Nephron (organoid): Measurements from ENCODE around the gene PPP6R1.

Source experiments
- H3K27ac Mint-ChIP-seq, 3 experiments: 2 replicates each; pipeline ENCODE4 v1.8.0; 2020; ENCODE audit warnings: mixed read lengths in 3 of 3, mild to moderate bottlenecking in 2 of 3, moderate library complexity in 1 of 3
- H3K27me3 Mint-ChIP-seq: 2 replicates; pipeline ENCODE4 v1.8.0; 2021; ENCODE audit warnings: low read depth, mild to moderate bottlenecking, moderate library complexity, mixed read lengths
- H3K36me3 Mint-ChIP-seq: 2 replicates; pipeline ENCODE4 v1.8.0; 2020; ENCODE audit warnings: low read depth, mixed read lengths
- H3K4me1 Mint-ChIP-seq: 2 replicates; pipeline ENCODE4 v1.8.0; 2020; ENCODE audit warnings: mixed read lengths
- H3K4me3 Mint-ChIP-seq, 3 experiments: 2 replicates each; pipeline ENCODE4 v1.8.0; 2020; ENCODE audit warnings: mild to moderate bottlenecking in 3 of 3, mixed read lengths in 3 of 3, moderate library complexity in 2 of 3
- H3K9me3 Mint-ChIP-seq: 2 replicates; pipeline ENCODE4 v1.8.0; 2020; ENCODE audit warnings: mixed read lengths
- TF ChIP-seq, protein P1 (sequence below), 3 experiments: fragments of 200-600 bp; sonication (generic); IDR thresholded peaks; one replicate each; pipeline ENCODE4 v1.5.0; 2021; ENCODE audit warnings: antibody characterized with exemption in 3 of 3; ENCODE audit not compliant: unreplicated experiment in 3 of 3

Gene PPP6R1

DNA sequence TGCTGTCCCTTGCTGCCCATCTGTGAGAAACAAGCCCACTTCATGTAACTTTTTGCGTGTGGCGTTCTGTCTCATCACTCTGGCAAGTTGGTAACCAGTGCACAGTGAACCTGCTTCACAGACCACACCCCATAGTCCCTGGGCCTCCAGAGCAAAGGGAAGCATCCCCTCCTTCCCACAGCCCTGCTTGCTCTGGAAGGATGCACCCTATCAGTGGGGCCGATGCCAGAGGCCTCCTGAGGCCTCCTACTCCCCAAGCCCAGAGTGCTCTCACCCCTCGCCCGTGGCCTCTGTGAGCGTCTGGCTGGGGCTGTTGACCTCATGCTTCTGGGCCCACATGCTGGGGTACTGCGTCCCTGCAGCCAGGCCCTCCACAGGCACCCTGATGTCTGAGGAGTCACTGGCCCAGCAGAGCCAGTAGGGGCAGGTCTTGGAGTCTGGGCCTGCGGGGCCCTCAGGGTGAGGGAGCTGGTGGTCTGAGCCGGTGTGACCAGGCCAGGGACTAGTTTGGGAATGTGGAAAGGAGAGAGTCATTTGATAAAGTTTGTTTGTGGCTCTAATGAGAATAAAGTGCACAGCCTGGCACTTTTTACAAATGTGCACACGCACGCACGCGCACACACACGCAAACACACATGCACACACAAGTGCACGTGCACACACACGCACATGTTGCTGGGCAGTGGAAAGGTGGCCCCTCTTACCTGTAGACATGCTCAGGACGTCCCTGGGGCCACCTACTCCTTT lies 35.4 kb downstream of the PPP6R1 start:
- no peaks in the 10 kb centered on the region for H3K9me3 Mint-ChIP-seq
- no peak overlapping the region for H3K4me3 Mint-ChIP-seq
- H3K4me1 Mint-ChIP-seq: no peaks in the 10 kb centered on the region
- no peaks in the 10 kb centered on the region for H3K27me3 Mint-ChIP-seq
- TF ChIP-seq, protein P1, sequence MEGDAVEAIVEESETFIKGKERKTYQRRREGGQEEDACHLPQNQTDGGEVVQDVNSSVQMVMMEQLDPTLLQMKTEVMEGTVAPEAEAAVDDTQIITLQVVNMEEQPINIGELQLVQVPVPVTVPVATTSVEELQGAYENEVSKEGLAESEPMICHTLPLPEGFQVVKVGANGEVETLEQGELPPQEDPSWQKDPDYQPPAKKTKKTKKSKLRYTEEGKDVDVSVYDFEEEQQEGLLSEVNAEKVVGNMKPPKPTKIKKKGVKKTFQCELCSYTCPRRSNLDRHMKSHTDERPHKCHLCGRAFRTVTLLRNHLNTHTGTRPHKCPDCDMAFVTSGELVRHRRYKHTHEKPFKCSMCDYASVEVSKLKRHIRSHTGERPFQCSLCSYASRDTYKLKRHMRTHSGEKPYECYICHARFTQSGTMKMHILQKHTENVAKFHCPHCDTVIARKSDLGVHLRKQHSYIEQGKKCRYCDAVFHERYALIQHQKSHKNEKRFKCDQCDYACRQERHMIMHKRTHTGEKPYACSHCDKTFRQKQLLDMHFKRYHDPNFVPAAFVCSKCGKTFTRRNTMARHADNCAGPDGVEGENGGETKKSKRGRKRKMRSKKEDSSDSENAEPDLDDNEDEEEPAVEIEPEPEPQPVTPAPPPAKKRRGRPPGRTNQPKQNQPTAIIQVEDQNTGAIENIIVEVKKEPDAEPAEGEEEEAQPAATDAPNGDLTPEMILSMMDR (IDR thresholded peaks at IDR 0.05; ENCODE audit: unreplicated experiment in 3 of 3): no peak
- H3K36me3 Mint-ChIP-seq: peaks cover 9% of the 10 kb centered on the region
- H3K27ac Mint-ChIP-seq: no peak overlapping the region

DNA sequence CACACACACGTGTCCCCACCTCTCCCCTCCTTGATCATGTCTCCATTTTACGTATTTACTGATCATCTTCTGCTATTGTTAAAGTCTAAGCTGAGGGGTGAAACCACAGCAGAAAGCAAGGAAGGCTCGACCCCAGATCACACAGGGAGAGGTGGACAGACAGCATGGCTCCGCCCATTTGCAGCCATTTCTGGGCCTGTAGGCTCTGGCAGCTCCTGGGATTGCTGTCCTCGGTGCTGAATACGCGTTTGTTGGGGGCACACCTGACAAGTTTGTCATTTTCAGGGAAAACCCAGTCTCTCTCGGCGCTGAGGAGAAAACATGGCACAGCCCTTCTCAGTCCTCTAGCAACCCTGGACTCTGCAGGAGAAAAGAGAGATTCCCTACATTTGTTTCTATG lies 38.3 kb downstream of the PPP6R1 start:
- Mint-ChIP-seq H3K4me3 (no peak overlapping the region), H3K4me1 (peaks cover 10% of the 10 kb centered on the region), H3K9me3 (peaks cover 7% of the 10 kb centered on the region), H3K27me3 (peaks cover 9% of the 10 kb centered on the region), H3K27ac (no peak overlapping the region), H3K36me3 (peaks cover 3% of the 10 kb centered on the region)
- TF ChIP-seq, protein P1 (IDR thresholded peaks at IDR 0.05; ENCODE audit: unreplicated experiment in 3 of 3): no peak

DNA sequence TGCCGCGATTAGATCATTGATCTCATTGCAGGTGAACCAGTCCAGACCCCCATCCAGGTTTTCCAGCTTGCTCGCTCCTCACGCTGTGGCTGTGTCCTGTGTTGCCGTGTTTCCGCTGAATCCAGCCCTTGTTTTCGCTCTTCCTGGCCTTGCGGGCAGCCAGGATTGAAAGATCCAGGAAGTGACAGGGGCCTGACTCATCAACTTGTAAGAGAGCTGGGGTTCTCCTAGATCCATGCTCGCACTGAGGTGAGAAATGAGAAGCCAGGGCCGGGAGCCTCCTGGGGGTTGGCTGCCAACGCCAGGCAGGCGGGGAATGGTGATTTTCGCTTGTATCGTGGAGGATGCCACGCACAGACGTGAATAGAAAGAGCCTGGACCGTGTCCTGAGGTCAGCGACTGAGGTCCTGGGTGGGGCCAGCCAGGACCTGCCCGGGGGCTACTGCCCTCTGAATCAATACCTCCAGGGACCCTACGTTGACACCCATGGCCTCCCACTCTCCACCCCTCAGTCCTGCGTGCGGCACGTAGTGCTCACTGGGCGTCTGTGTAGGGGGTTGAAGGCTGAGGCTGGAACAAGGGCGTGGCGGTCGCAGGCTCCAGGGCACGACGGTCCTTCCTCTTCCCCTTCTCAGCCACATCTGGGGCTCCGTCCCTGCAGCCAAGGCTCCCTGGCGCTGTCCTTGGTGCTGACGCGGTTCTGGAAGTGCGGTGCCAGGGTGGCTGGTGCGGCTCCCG lies 42.2 kb downstream of the PPP6R1 start:
- H3K27me3 Mint-ChIP-seq: peaks cover 9% of the 10 kb centered on the region
- H3K36me3 Mint-ChIP-seq: peaks cover 3% of the 10 kb centered on the region
- TF ChIP-seq, protein P1 (IDR thresholded peaks at IDR 0.05; ENCODE audit: unreplicated experiment in 3 of 3): no peak
- peaks cover 10% of the 10 kb centered on the region for H3K4me1 Mint-ChIP-seq
- peak overlapping the region in 1 of 3 experiments; percentile 54 for H3K27ac Mint-ChIP-seq
- peaks cover 13% of the 10 kb centered on the region for H3K9me3 Mint-ChIP-seq
- peak overlapping the region; percentile 80 to 81 (median 81) for H3K4me3 Mint-ChIP-seq

DNA sequence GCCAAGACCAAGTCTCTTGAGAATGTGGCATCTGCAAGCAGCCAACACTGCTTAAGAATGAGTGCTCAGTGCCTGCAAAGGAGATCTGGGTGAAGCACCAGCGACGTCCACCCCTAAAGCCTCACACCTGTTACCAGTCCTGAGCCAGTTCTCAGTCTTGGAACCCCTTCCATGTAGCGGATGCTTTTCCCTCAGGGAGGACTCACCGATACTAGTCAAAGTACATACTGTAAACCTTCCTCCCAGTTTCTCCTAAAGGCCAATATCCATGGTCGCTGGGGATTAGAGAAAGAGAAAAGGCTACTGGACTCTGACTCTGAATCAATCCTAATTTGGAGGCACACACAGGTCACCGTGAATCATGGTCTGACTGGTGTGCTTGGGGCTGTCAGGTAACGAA lies 45.3 kb downstream of the PPP6R1 start:
- no peaks in the 10 kb centered on the region for H3K36me3 Mint-ChIP-seq
- H3K4me3 Mint-ChIP-seq: no peak overlapping the region
- peaks cover 10% of the 10 kb centered on the region for H3K4me1 Mint-ChIP-seq
- TF ChIP-seq, protein P1 (IDR thresholded peaks at IDR 0.05; ENCODE audit: unreplicated experiment in 3 of 3): no peak
- no peak overlapping the region for H3K27ac Mint-ChIP-seq
- peaks cover 14% of the 10 kb centered on the region for H3K27me3 Mint-ChIP-seq
- peaks cover 13% of the 10 kb centered on the region for H3K9me3 Mint-ChIP-seq

DNA sequence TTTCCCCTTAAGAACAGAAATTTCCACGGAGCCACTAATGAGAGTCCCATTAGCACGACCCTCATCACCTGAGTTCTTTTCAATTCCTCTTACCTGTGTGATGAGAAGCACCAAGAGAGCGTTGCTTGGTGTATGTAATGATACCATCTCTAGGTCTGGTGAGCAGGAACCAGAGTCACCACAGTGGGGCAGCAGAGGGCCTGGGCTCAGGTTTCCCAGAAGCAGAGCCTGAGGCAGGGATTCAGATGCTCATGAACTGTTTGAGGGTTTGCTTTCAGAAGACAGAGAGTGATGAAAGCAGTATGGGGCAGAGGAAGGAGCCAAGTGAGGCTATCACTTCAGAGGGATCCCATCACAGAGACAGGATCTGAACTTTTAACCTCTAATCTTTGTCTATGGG lies 46.4 kb downstream of the PPP6R1 start:
- Mint-ChIP-seq H3K27me3 (peaks cover 14% of the 10 kb centered on the region), H3K4me3 (no peak overlapping the region), H3K27ac (no peak overlapping the region), H3K9me3 (peaks cover 13% of the 10 kb centered on the region), H3K36me3 (no peaks in the 10 kb centered on the region), H3K4me1 (peaks cover 11% of the 10 kb centered on the region)
- TF ChIP-seq, protein P1 (IDR thresholded peaks at IDR 0.05; ENCODE audit: unreplicated experiment in 3 of 3): no peak
